Measurements from ENCODE around the gene ATAD1. TPM values are rescaled to one million over a fixed set of nuclear protein-coding genes. Genes with fewer than 3 reads are reported as not detected.
"Not testable (repeated sequence)": the region's sequence is repeated elsewhere in the genome, so short reads cannot be mapped to it uniquely, and the experiment has no call there.

Gene ATAD1
- total RNA-seq, 1 experiment from 2014 or later = 26.3 TPM

DNA sequence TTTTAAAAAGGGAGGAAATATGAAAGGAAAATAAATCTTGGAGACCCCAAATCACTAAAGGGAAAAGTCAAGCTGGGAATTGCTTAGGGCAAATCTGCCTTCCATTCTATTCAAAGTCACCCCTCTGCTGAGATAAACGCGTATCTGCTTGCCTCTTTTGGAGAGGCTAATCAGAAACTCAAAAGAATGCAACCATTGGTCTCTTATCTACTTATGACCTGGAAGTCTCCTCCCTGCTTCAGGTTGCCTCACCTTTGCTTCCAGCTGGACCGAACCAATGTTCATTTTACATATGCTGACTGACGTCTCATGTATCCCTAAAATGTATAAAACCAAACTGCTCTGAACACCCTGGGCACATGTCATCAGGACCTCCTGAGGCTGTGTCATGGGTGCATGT, 14.7 kb downstream of the ATAD1 start:
- TF ChIP-seq, protein P1, sequence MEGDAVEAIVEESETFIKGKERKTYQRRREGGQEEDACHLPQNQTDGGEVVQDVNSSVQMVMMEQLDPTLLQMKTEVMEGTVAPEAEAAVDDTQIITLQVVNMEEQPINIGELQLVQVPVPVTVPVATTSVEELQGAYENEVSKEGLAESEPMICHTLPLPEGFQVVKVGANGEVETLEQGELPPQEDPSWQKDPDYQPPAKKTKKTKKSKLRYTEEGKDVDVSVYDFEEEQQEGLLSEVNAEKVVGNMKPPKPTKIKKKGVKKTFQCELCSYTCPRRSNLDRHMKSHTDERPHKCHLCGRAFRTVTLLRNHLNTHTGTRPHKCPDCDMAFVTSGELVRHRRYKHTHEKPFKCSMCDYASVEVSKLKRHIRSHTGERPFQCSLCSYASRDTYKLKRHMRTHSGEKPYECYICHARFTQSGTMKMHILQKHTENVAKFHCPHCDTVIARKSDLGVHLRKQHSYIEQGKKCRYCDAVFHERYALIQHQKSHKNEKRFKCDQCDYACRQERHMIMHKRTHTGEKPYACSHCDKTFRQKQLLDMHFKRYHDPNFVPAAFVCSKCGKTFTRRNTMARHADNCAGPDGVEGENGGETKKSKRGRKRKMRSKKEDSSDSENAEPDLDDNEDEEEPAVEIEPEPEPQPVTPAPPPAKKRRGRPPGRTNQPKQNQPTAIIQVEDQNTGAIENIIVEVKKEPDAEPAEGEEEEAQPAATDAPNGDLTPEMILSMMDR (conservative IDR thresholded peaks at IDR 0.05) = no peak
- no peak for TF ChIP-seq EZH2 (IDR thresholded peaks at IDR 0.05; ENCODE audit: low read depth)
- peaks cover 22% of the 10 kb centered on the region for H3K36me3 ChIP-seq (ENCODE audit: low read depth)
- H3K9me2 ChIP-seq (ENCODE audit: insufficient read depth) = no peaks in the 10 kb centered on the region
- ChIA-PET CTCF (no interaction called here), POLR2A (ENCODE audit: unreplicated experiment) (no interaction called here)
- H3K9me3 ChIP-seq (ENCODE audit: insufficient read depth, low read depth) = no peaks in the 10 kb centered on the region
- no peak overlapping the region for H2AFZ ChIP-seq
- no peaks in the 10 kb centered on the region for H3K4me1 ChIP-seq (replicated peaks; ENCODE audit: insufficient read depth)
- BruUV-seq (replicated peaks) = no TSS peak
- H3K27me3 ChIP-seq (ENCODE audit: insufficient read depth, low read depth) = no peaks in the 10 kb centered on the region
- no peaks in the 10 kb centered on the region for H3F3A ChIP-seq (ENCODE audit: insufficient read depth, low read depth)
- no peak overlapping the region for H3K27ac ChIP-seq
- DNase-seq = no peak
- intact Hi-C loops (cut with micrococcal nuclease; ENCODE audit: unreplicated experiment) = no loop called here
- H3K4me3 ChIP-seq = no peak overlapping the region
- H3K4me2 ChIP-seq = no peak overlapping the region
- no peaks in the 10 kb centered on the region for H4K20me1 ChIP-seq (ENCODE audit: insufficient read depth)
- H3K79me2 ChIP-seq (ENCODE audit: low read depth) = peaks cover 13% of the 10 kb centered on the region

DNA sequence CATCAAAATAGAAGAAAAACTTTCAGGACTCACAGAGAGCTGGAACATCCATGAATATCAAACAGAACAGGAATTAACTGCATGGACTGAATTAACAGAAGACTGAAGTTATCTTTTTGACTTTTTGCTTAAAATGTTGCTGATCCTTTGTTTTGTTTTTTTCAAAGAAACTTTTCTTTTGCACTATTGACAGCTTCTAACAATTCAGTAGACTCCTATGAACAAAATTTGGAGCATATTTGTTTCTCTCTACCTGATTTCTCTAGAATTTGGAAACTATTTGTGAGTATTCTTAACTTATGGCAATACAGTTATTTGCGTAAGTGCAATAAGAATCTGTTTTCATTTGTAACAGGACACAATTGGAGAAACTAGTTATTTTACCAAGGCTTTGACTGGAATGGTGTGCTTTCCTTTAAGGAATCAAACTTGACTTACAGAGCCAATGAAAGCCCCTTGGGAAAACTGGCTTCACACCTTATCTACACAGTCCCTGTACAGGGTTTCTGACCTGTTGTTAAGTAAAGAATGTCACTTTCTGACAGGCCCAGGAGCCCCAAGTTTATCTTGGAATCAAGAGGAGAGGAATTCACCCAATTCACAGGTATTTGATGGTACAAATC, 16.1 kb downstream of the ATAD1 start:
- H3F3A ChIP-seq (ENCODE audit: insufficient read depth, low read depth); H4K20me1 ChIP-seq (ENCODE audit: insufficient read depth); H3K9me2 ChIP-seq (ENCODE audit: insufficient read depth); H3K4me2 ChIP-seq; POLR2A ChIA-PET (ENCODE audit: unreplicated experiment); intact Hi-C loops (cut with micrococcal nuclease; ENCODE audit: unreplicated experiment); H3K9me3 ChIP-seq (ENCODE audit: insufficient read depth, low read depth); H3K27ac ChIP-seq; BruUV-seq (replicated peaks); H3K79me2 ChIP-seq (ENCODE audit: low read depth); H2AFZ ChIP-seq; DNase-seq; H3K27me3 ChIP-seq (ENCODE audit: insufficient read depth, low read depth); H3K4me3 ChIP-seq; CTCF ChIA-PET; H3K4me1 ChIP-seq (replicated peaks; ENCODE audit: insufficient read depth): not testable (repeated sequence)
- peaks cover 19% of the 10 kb centered on the region for H3K36me3 ChIP-seq (ENCODE audit: low read depth)

DNA sequence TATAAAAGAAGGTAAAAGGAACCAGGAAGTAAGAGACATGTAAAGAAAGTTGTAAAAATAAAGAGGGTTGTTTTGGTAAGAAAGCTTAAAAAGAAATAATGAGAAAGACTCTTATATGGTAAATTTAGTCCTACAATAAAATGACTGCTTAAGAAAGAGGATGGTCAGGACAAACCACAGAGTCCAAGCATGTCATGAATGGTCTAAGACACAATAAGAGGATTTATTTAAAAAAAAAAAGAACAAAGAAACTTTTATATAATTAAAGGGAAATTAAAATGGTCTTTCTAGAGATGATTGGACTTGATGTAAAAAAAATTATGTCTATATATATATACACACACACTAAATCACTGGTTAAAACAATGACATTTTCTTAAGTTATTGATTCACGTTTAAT, 18.2 kb downstream of the ATAD1 start:
- no TSS peak for BruUV-seq (replicated peaks)
- Histone ChIP-seq H3K4me2 (no peak overlapping the region), H3K9me2 (ENCODE audit: insufficient read depth) (no peaks in the 10 kb centered on the region), H3K27ac (no peak overlapping the region), H2AFZ (no peak overlapping the region), H3K79me2 (ENCODE audit: low read depth) (no peaks in the 10 kb centered on the region; the same call in 1 of the 2 replicates), H3F3A (ENCODE audit: insufficient read depth, low read depth) (no peaks in the 10 kb centered on the region), H4K20me1 (ENCODE audit: insufficient read depth) (no peaks in the 10 kb centered on the region), H3K9me3 (ENCODE audit: insufficient read depth, low read depth) (no peaks in the 10 kb centered on the region), H3K27me3 (ENCODE audit: insufficient read depth, low read depth) (no peaks in the 10 kb centered on the region), H3K4me1 (replicated peaks; ENCODE audit: insufficient read depth) (no peaks in the 10 kb centered on the region), H3K36me3 (ENCODE audit: low read depth) (peaks cover 11% of the 10 kb centered on the region), H3K4me3 (no peak overlapping the region)
- intact Hi-C loops (cut with micrococcal nuclease; ENCODE audit: unreplicated experiment) = no loop called here
- CTCF ChIA-PET = no interaction called here
- POLR2A ChIA-PET (ENCODE audit: unreplicated experiment) = no interaction called here
- no peak for DNase-seq
- TF ChIP-seq, protein P1 (conservative IDR thresholded peaks at IDR 0.05) = no peak
- no peak for TF ChIP-seq EZH2 (IDR thresholded peaks at IDR 0.05; ENCODE audit: low read depth)

DNA sequence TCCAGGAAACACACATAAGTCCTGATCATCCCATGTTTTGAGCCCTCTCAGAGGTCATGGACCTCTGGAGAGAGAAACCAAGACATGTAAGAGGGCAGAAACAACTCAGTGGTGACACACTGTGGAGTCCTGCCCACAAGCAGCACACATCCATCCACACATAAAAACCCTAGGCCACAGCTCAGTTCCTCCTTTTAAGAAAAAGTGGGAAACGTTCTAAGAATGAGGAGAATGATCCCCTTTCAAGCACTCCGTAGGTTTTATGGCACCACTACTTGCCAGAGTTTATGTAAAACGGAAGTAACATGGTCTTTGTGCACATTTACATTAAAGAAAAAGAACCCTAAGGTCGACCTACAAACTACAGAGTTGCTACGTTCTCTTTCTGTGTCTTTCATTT, 19.9 kb downstream of the ATAD1 start:
- Histone ChIP-seq H2AFZ (no peak overlapping the region), H3F3A (ENCODE audit: insufficient read depth, low read depth) (no peaks in the 10 kb centered on the region), H3K27me3 (ENCODE audit: insufficient read depth, low read depth) (no peaks in the 10 kb centered on the region), H4K20me1 (ENCODE audit: insufficient read depth) (no peaks in the 10 kb centered on the region; the same call in 1 of the 2 replicates), H3K4me3 (no peak overlapping the region), H3K9me2 (ENCODE audit: insufficient read depth) (no peaks in the 10 kb centered on the region), H3K4me1 (replicated peaks; ENCODE audit: insufficient read depth) (no peaks in the 10 kb centered on the region), H3K36me3 (ENCODE audit: low read depth) (peaks cover 11% of the 10 kb centered on the region), H3K9me3 (ENCODE audit: insufficient read depth, low read depth) (no peaks in the 10 kb centered on the region), H3K79me2 (ENCODE audit: low read depth) (no peaks in the 10 kb centered on the region; the same call in 1 of the 2 replicates), H3K4me2 (no peak overlapping the region), H3K27ac (no peak overlapping the region)
- TF ChIP-seq, protein P1 (conservative IDR thresholded peaks at IDR 0.05) = no peak
- no peak for TF ChIP-seq EZH2 (IDR thresholded peaks at IDR 0.05; ENCODE audit: low read depth)
- ChIA-PET POLR2A (ENCODE audit: unreplicated experiment) (no interaction called here), CTCF (no interaction called here)
- BruUV-seq (replicated peaks) = no TSS peak
- intact Hi-C loops (cut with micrococcal nuclease; ENCODE audit: unreplicated experiment) = no loop called here
- DNase-seq = no peak
